Transverse colon (tissue), 4 donors: ENCODE data around the gene ARSG. TPM values are rescaled to one million over a fixed set of nuclear protein-coding genes. Genes with fewer than 3 reads are reported as not detected.

Source experiments
- DNase-seq: peaks from one replicate; pipeline ENCODE4 v3.0.0-alpha.2; 2019
- H3K27ac ChIP-seq, 4 donors: fragments of 200-600 bp; sonication (generic); 2 replicates each; pipeline ENCODE4 v1.5.1; 2016 to 2018; ENCODE audit warnings: inconsistent platforms in 4 of 4
- H3K27me3 ChIP-seq: fragments of 200-600 bp; sonication (generic); 2 replicates; pipeline ENCODE4 v1.5.1; 2017; ENCODE audit warnings: inconsistent platforms
- H3K36me3 ChIP-seq, 4 donors: fragments of 200-600 bp; sonication (generic); 2 replicates each; pipeline ENCODE4 v1.5.1; 2017 to 2019; ENCODE audit warnings: inconsistent platforms in 4 of 4
- H3K4me1 ChIP-seq, 4 donors: fragments of 200-600 bp; sonication (generic); 2 replicates each; pipeline ENCODE4 v1.5.1; 2017 to 2020; ENCODE audit warnings: inconsistent platforms in 4 of 4
- H3K4me3 ChIP-seq, 4 donors: fragments of 200-600 bp; sonication (generic); 1 replicate in 1 of 4; 2 replicates in 3 of 4; pipeline versions ENCODE4 v1.5.1 to v1.6.1; 2017 to 2019; ENCODE audit warnings: inconsistent platforms in 4 of 4
- H3K9me3 ChIP-seq, 2 donors: fragments of 200-600 bp; sonication (generic); 2 replicates each; pipeline ENCODE4 v1.5.1; 2017 to 2019; ENCODE audit warnings: inconsistent platforms in 2 of 2
- EP300 ChIP-seq: sonication (generic); formaldehyde crosslinking; IDR thresholded peaks from one replicate; pipeline ENCODE4 v1.6.1; 2017; ENCODE audit warnings: antibody characterized with exemption, low read depth
- POLR2A ChIP-seq: fragments of 450-650 bp; IDR thresholded peaks from one replicate; pipeline ENCODE4 v1.6.1; 2016; ENCODE audit warnings: antibody characterized with exemption, mild to moderate bottlenecking, moderate library complexity
- POLR2AphosphoS5 ChIP-seq, 3 donors: sonication (generic); formaldehyde crosslinking; IDR thresholded peaks; one replicate each; pipeline ENCODE4 v1.6.1; 2016; ENCODE audit warnings: antibody characterized with exemption in 3 of 3
- WGBS, 2 donors: methylation state at CpG; one replicate each; pipeline ENCODE4 v1.1.5; 2018; ENCODE audit warnings: low coverage in 1 of 2; 5-methylcytosine and 5-hydroxymethylcytosine counted together
- in situ Hi-C, 4 donors: fragments of 200-750 bp; cut with MboI; loops; one replicate each; pipeline versions ENCODE4 v1.15.0 to v1.15.1; 2017; ENCODE audit warnings: low sequenced_read_pairs in 3 of 4, low pct_ligation_motif_present in 1 of 4, low pct_unique_long_range_greater_than_20kb in 1 of 4
- intact Hi-C: fragments of 100-400 bp; cut with DNase I; formaldehyde crosslinking; loops from one replicate; pipeline ENCODE4 v1.15.1; 2023; ENCODE audit warnings: low total_unique reads
- total RNA-seq, 4 donors: library from RNA; depleted of rRNA; stranded (reverse); fragments of >200 nt; gene quantifications; one replicate each; pipeline ENCODE4 v1.1.0, GENCODE V29; 2016
- TF ChIP-seq, protein P1 (sequence below), 5 experiments: fragments of 200-600 bp in 3 of 5; fragments of 450-650 bp in 2 of 5; sonication (generic) in 3 of 5; IDR thresholded peaks; 1 replicate in 2 of 5; 2 replicates in 3 of 5; pipeline ENCODE4 v1.5.1; 2016 to 2017; ENCODE audit warnings: antibody characterized with exemption in 5 of 5, inconsistent platforms in 3 of 5, mild to moderate bottlenecking in 2 of 5, moderate library complexity in 1 of 5

The ARSG gene
- total RNA-seq, 4 donors from 2014 or later: 0.41 to 4.4 (median 1.6) TPM; not detected in 1

DNA sequence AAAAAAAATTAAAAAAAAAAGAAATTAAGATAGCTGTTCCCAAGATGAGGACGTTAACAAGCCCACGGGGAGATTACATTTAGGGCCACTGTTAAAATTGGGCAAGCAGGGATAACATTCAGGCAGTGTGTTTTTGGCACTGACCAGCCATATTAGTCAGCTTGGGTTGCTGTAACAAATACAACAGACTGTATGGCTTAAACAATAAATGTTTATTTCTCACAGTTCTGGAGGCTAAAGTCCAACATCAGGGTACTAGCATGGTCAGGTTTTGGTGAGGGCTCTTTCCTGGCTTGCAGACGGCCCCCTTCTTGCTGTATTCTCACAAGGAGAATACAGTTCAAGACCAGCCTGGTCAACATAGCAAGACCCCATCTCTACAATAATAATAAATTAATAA lies 31.3 kb downstream of the ARSG start:
- TF ChIP-seq POLR2AphosphoS5 (IDR thresholded peaks at IDR 0.05) (no peak), POLR2A (no peak), EP300 (no peak)
- TF ChIP-seq, protein P1, sequence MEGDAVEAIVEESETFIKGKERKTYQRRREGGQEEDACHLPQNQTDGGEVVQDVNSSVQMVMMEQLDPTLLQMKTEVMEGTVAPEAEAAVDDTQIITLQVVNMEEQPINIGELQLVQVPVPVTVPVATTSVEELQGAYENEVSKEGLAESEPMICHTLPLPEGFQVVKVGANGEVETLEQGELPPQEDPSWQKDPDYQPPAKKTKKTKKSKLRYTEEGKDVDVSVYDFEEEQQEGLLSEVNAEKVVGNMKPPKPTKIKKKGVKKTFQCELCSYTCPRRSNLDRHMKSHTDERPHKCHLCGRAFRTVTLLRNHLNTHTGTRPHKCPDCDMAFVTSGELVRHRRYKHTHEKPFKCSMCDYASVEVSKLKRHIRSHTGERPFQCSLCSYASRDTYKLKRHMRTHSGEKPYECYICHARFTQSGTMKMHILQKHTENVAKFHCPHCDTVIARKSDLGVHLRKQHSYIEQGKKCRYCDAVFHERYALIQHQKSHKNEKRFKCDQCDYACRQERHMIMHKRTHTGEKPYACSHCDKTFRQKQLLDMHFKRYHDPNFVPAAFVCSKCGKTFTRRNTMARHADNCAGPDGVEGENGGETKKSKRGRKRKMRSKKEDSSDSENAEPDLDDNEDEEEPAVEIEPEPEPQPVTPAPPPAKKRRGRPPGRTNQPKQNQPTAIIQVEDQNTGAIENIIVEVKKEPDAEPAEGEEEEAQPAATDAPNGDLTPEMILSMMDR (IDR thresholded peaks at IDR 0.05): no peak
- no peaks in the 10 kb centered on the region for H3K27me3 ChIP-seq
- no peaks in the 10 kb centered on the region for H3K36me3 ChIP-seq
- H3K27ac ChIP-seq: no peak overlapping the region
- 68 to 91% methylated on average over 3 of the region's 3 CpGs for WGBS, 2 donors
- H3K4me3 ChIP-seq: no peak overlapping the region
- intact Hi-C loops: no loop called here
- H3K4me1 ChIP-seq: no peaks in the 10 kb centered on the region
- H3K9me3 ChIP-seq: no peaks in the 10 kb centered on the region
- in situ Hi-C loops: no loop called here
- DNase-seq: no peak

DNA sequence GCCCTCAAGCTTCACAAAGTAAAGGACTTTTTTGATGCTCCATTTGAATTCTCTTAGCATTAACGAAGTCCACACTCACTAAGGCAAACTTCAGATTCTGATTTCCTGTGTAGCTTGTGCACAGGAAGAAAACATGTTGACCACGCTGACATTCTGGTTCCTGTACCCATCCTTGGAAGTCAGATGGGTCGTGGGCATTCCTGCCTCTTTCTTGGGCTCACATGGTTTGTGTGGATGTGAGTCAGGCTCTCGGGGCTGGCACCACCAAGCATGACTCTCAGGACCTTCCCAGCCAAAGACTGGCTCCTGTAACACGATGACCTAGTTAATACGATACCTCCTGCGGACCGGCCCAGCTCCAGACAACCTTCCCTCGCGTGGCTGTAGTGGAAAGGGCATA lies 32.8 kb downstream of the ARSG start:
- no peaks in the 10 kb centered on the region for H3K36me3 ChIP-seq
- H3K4me3 ChIP-seq: no peak overlapping the region
- in situ Hi-C loops (no loop called here), intact Hi-C loops (no loop called here)
- H3K27ac ChIP-seq: no peak overlapping the region
- H3K27me3 ChIP-seq: no peaks in the 10 kb centered on the region
- H3K4me1 ChIP-seq: no peaks in the 10 kb centered on the region
- H3K9me3 ChIP-seq: no peaks in the 10 kb centered on the region
- no peak for DNase-seq
- WGBS, 2 donors: 49 to 83% methylated on average over 4 to 10 of the region's 10 CpGs
- TF ChIP-seq POLR2A (no peak), POLR2AphosphoS5 (IDR thresholded peaks at IDR 0.05) (no peak), EP300 (no peak)
- TF ChIP-seq, protein P1 (IDR thresholded peaks at IDR 0.05): no peak

DNA sequence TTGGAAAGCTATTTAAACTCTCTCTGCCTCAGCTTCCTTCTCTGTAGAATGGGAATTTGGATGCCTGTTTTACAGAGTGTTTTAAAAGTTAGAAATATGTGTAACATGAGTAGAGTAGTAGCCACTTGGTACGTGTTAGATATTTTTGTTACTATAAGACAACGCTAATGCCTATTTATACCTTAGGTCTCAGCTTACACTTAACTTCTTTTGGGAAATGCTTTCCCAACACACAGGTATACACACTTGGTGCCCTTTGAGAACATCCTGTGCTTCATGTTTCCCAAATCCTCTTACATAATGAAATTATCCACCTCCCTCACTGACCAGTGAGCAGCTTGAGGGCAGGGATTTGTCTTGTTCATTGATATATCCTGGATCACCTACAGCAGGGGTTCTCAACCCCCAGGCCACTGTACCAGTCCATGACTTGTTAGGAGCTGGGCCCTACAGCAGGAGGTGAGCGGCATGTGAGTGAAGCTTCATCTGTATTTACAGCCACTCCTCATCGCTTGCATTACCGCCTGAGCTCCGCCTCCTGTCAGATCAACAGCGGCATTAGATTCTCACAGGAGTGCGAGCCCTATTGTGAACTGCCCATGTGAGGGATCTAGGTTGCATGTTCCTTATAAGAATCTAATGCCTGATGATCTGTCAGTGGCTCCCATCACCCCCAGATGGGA lies 33.5 kb downstream of the ARSG start:
- no peak for TF ChIP-seq POLR2A
- no peak for TF ChIP-seq EP300
- TF ChIP-seq POLR2AphosphoS5 (IDR thresholded peaks at IDR 0.05): no peak
- TF ChIP-seq, protein P1 (IDR thresholded peaks at IDR 0.05): no peak
- H3K4me3 ChIP-seq: no peak overlapping the region
- WGBS, 2 donors: 60 to 94% methylated on average over 1 to 8 of the region's 8 CpGs
- no peak for DNase-seq
- in situ Hi-C loops (no loop called here), intact Hi-C loops (no loop called here)
- H3K27ac ChIP-seq: no peak overlapping the region
- no peaks in the 10 kb centered on the region for H3K9me3 ChIP-seq
- H3K27me3 ChIP-seq: no peaks in the 10 kb centered on the region
- H3K4me1 ChIP-seq: no peaks in the 10 kb centered on the region
- no peaks in the 10 kb centered on the region for H3K36me3 ChIP-seq

DNA sequence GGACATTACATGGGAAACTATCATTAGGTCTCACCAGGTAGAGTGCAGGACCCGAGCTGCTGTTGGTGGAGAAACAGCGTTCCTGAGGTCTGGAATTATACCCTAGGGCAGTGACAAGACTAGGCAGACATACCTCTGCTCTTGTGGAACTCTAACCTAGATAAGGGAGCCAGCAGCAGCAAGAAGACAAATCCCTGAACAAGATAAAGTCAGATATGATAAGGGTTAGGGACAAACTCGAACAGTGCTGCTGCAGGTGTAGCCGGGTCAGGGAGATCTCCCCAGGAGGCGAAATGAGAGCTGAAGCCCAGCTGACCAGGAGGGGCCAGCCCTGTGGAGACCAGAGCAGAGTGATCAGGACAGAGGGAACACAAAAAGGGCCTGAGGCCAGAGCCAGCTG lies 34.7 kb downstream of the ARSG start:
- DNase-seq: no peak
- TF ChIP-seq, protein P1 (IDR thresholded peaks at IDR 0.05): no peak
- TF ChIP-seq POLR2A (no peak), EP300 (no peak), POLR2AphosphoS5 (IDR thresholded peaks at IDR 0.05) (no peak)
- intact Hi-C loops: no loop called here
- WGBS, 2 donors: 87 to 92% methylated on average over 4 to 5 of the region's 5 CpGs
- no peak overlapping the region for H3K27ac ChIP-seq
- no peaks in the 10 kb centered on the region for H3K36me3 ChIP-seq
- H3K9me3 ChIP-seq: no peaks in the 10 kb centered on the region
- H3K4me1 ChIP-seq: no peaks in the 10 kb centered on the region
- in situ Hi-C loops: no loop called here
- H3K4me3 ChIP-seq: no peak overlapping the region
- no peaks in the 10 kb centered on the region for H3K27me3 ChIP-seq
